HG02852 (cell line): ENCODE results near the gene TDP2.

Source experiments
- ATAC-seq: cut with Tn5 transposase; IDR thresholded peaks from one replicate; pipeline ENCODE4 v1.9.1; 2021; ENCODE audit warnings: mild to moderate bottlenecking, moderate library complexity; ENCODE audit not compliant: unreplicated experiment

Gene TDP2

GRCh38 chr6:24606200-24606930 is 60.3 kb downstream of the TDP2 start:
- ATAC-seq: no peak

GRCh38 chr6:24603241-24603640 is 63.5 kb downstream of the TDP2 start:
- ATAC-seq: no peak

GRCh38 chr6:24600903-24601302 is 65.8 kb downstream of the TDP2 start:
- no peak for ATAC-seq
